ENCODE data around the gene SCMH1. TPM values are rescaled to one million over a fixed set of nuclear protein-coding genes. Genes with fewer than 3 reads are reported as not detected.

The SCMH1 gene
- total RNA-seq, 1 experiment from 2014 or later, result 39.5 TPM

DNA sequence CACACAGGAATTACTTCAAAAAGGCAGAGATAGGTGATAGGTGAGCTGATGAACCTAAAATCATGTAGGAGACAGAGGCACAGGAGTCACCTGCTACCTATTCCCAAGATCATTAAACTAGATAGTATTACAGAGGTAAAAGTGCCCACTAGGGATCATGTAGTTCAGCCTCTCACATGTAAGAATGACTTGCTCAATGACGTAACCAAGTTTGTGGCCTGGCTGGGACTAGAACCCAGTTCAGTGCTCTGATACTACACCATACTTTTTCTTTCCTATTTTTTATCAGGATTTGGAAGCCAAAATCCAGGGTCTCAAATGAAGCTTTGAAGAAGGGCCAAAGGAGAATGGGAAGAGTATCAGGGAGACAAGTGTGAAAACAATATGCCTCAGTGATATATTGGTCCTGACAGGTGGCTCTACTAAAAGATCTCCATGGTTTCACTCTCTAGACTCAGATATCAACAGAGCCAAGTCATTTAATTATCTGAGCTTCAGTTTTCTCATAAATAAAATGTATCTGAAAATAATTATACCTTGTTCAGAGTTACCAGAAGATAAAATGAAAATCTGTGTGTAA, 133.3 kb downstream of the SCMH1 start:
- Histone ChIP-seq H3K79me2 (ENCODE audit: low read depth) (no peaks in the 10 kb centered on the region), H2AFZ (no peak overlapping the region), H3K9me2 (ENCODE audit: insufficient read depth) (no peaks in the 10 kb centered on the region), H3K27ac (peak overlapping the region; percentile 94), H3K4me3 (peak overlapping the region; percentile 37; the same call in 1 of the 2 replicates), H3K27me3 (ENCODE audit: insufficient read depth, low read depth) (no peaks in the 10 kb centered on the region), H3K4me1 (replicated peaks; ENCODE audit: insufficient read depth) (peaks cover 47% of the 10 kb centered on the region), H3K4me2 (peak overlapping the region; percentile 78), H4K20me1 (ENCODE audit: insufficient read depth) (no peaks in the 10 kb centered on the region), H3K36me3 (ENCODE audit: low read depth) (0 out of 2 replicates have a peak, but pooled peaks cover 7% of the 10 kb centered on the region), H3K9me3 (ENCODE audit: insufficient read depth, low read depth) (no peaks in the 10 kb centered on the region), H3F3A (ENCODE audit: insufficient read depth, low read depth) (peaks cover 40% of the 10 kb centered on the region)
- DNase-seq, result no peak
- intact Hi-C loops (cut with micrococcal nuclease; ENCODE audit: unreplicated experiment), result loop anchor here (1.0 kb wide), 1 partner anchor 130 kb away; no protein-coding TSS in a partner anchor
- TF ChIP-seq, protein P1, sequence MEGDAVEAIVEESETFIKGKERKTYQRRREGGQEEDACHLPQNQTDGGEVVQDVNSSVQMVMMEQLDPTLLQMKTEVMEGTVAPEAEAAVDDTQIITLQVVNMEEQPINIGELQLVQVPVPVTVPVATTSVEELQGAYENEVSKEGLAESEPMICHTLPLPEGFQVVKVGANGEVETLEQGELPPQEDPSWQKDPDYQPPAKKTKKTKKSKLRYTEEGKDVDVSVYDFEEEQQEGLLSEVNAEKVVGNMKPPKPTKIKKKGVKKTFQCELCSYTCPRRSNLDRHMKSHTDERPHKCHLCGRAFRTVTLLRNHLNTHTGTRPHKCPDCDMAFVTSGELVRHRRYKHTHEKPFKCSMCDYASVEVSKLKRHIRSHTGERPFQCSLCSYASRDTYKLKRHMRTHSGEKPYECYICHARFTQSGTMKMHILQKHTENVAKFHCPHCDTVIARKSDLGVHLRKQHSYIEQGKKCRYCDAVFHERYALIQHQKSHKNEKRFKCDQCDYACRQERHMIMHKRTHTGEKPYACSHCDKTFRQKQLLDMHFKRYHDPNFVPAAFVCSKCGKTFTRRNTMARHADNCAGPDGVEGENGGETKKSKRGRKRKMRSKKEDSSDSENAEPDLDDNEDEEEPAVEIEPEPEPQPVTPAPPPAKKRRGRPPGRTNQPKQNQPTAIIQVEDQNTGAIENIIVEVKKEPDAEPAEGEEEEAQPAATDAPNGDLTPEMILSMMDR (conservative IDR thresholded peaks at IDR 0.05), result no peak
- no peak for TF ChIP-seq EZH2 (IDR thresholded peaks at IDR 0.05; ENCODE audit: low read depth)
- ChIA-PET CTCF (interaction anchor here (1.0 kb wide), 1 partner anchor 132 kb away, joined by 6 read pairs; no protein-coding TSS in a partner anchor), POLR2A (ENCODE audit: unreplicated experiment) (interaction anchor here (0.5 kb wide), 1 partner anchor 38 kb away, joined by 6 read pairs; no protein-coding TSS in a partner anchor)
- no TSS peak for BruUV-seq (replicated peaks)

DNA sequence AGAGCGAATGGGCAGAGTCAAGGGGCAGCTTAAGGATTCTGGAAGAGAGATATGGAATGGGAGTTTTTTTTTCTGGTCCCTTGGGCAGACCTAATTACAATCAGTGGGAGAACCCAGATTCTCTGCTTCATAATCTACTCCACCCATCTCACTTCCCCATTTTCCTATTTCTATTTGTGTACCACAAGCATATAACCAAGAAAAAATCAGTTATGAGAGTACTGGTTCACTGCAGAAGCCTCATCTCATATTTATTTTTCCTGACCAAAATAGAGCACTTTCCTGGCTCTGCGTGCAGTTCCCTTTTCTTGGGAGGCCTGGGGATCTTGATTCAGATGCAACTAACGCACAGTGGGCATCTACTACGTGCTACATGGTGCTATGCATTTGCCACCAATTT, 138.3 kb downstream of the SCMH1 start:
- H3K9me2 ChIP-seq (ENCODE audit: insufficient read depth), result no peaks in the 10 kb centered on the region
- H3K27ac ChIP-seq, result no peak overlapping the region
- ChIA-PET POLR2A (ENCODE audit: unreplicated experiment) (no interaction called here), CTCF (no interaction called here)
- H3K79me2 ChIP-seq (ENCODE audit: low read depth), result no peaks in the 10 kb centered on the region
- no peak overlapping the region for H3K4me2 ChIP-seq
- no TSS peak for BruUV-seq (replicated peaks)
- H3K27me3 ChIP-seq (ENCODE audit: insufficient read depth, low read depth), result no peaks in the 10 kb centered on the region
- H3K9me3 ChIP-seq (ENCODE audit: insufficient read depth, low read depth), result no peaks in the 10 kb centered on the region
- peaks cover 13% of the 10 kb centered on the region for H3F3A ChIP-seq (ENCODE audit: insufficient read depth, low read depth)
- DNase-seq, result no peak
- peaks cover 16% of the 10 kb centered on the region for H3K4me1 ChIP-seq (replicated peaks; ENCODE audit: insufficient read depth)
- H2AFZ ChIP-seq, result no peak overlapping the region
- H3K36me3 ChIP-seq (ENCODE audit: low read depth), result no peaks in the 10 kb centered on the region
- H4K20me1 ChIP-seq (ENCODE audit: insufficient read depth), result no peaks in the 10 kb centered on the region
- no peak overlapping the region for H3K4me3 ChIP-seq
- TF ChIP-seq, protein P1 (conservative IDR thresholded peaks at IDR 0.05), result no peak
- intact Hi-C loops (cut with micrococcal nuclease; ENCODE audit: unreplicated experiment), result no loop called here

DNA sequence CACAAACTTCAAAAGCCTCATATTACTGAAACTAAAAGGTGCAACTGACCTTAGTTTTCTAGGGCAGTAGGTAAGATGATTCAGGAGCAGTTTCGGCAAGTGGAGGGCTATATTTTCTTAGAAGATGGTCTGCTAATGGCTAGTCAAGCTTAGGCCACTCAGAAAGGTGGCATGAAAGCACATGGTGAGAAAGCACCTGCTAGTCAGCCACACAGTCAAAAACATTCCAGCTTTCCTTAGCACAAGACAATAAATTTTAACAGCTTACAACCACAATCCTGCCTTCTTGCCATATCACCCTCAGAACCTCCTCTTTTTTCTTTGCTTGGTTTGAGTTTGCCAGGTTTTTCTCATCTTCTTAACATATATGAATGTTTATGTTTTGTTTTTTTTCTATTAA, 139.5 kb downstream of the SCMH1 start:
- Histone ChIP-seq H3K27me3 (ENCODE audit: insufficient read depth, low read depth) (no peaks in the 10 kb centered on the region), H3K4me2 (no peak overlapping the region), H3K9me2 (ENCODE audit: insufficient read depth) (no peaks in the 10 kb centered on the region), H3K36me3 (ENCODE audit: low read depth) (no peaks in the 10 kb centered on the region), H3F3A (ENCODE audit: insufficient read depth, low read depth) (peaks cover 2% of the 10 kb centered on the region; the same call in 1 of the 2 replicates), H2AFZ (no peak overlapping the region), H3K4me1 (replicated peaks; ENCODE audit: insufficient read depth) (peaks cover 5% of the 10 kb centered on the region), H3K27ac (no peak overlapping the region), H3K9me3 (ENCODE audit: insufficient read depth, low read depth) (no peaks in the 10 kb centered on the region), H4K20me1 (ENCODE audit: insufficient read depth) (no peaks in the 10 kb centered on the region), H3K79me2 (ENCODE audit: low read depth) (no peaks in the 10 kb centered on the region), H3K4me3 (no peak overlapping the region)
- TF ChIP-seq EZH2 (IDR thresholded peaks at IDR 0.05; ENCODE audit: low read depth), result no peak
- ChIA-PET CTCF (no interaction called here), POLR2A (ENCODE audit: unreplicated experiment) (interaction anchor here (0.7 to 0.9 kb wide), 2 partner anchors 89 to 1213 kb away, joined by 3 to 5 read pairs; no protein-coding TSS in a partner anchor)
- no TSS peak for BruUV-seq (replicated peaks)
- intact Hi-C loops (cut with micrococcal nuclease; ENCODE audit: unreplicated experiment), result no loop called here
- DNase-seq, result no peak
